Upper lobe of left lung (tissue), 6 donors: ENCODE data around the gene PPP1R9A. TPM values are rescaled to one million over a fixed set of nuclear protein-coding genes. Genes with fewer than 3 reads are reported as not detected.

ENCODE experiments used
- ATAC-seq, 2 donors: fragments of 200-7000 bp; cut with Tn5 transposase; one replicate each; pipeline ENCODE4 v1.9.1; 2022; ENCODE audit warnings: mild to moderate bottlenecking in 2 of 2, moderate library complexity in 2 of 2; ENCODE audit not compliant: low FRiP score in 2 of 2
- DNase-seq, 2 donors: peaks; one replicate each; pipeline ENCODE4 v3.0.0-alpha.2; 2019 to 2020
- H3K27ac ChIP-seq, 4 donors: fragments of 200-600 bp; sonication (generic); one replicate each; pipeline ENCODE4 v1.5.1; 2016 to 2019
- H3K27me3 ChIP-seq, 4 donors: fragments of 200-600 bp; sonication (generic); one replicate each; pipeline ENCODE4 v1.5.1; 2017 to 2019
- H3K36me3 ChIP-seq, 4 donors: fragments of 200-600 bp; sonication (generic); one replicate each; pipeline ENCODE4 v1.5.1; 2016 to 2019
- H3K4me1 ChIP-seq, 4 donors: fragments of 200-600 bp; sonication (generic); one replicate each; pipeline ENCODE4 v1.5.1; 2018 to 2019
- H3K4me3 ChIP-seq, 4 donors: fragments of 200-600 bp; sonication (generic); one replicate each; pipeline ENCODE4 v1.5.1; 2017 to 2019; ENCODE audit warnings: mild to moderate bottlenecking in 2 of 4, moderate library complexity in 1 of 4
- H3K9me3 ChIP-seq, 4 donors: fragments of 200-600 bp; sonication (generic); one replicate each; pipeline ENCODE4 v1.5.1; 2018 to 2019
- EP300 ChIP-seq, 4 donors: sonication (generic); formaldehyde crosslinking; IDR thresholded peaks; one replicate each; pipeline ENCODE4 v1.5.1; 2017; ENCODE audit warnings: antibody characterized with exemption in 4 of 4, control low read depth in 2 of 4
- POLR2A ChIP-seq, 4 donors: fragments of 450-650 bp; IDR thresholded peaks; one replicate each; pipeline ENCODE4 v1.5.1; 2016 to 2017; ENCODE audit warnings: antibody characterized with exemption in 4 of 4, mild to moderate bottlenecking in 2 of 4
- POLR2AphosphoS5 ChIP-seq, 2 donors: sonication (generic); formaldehyde crosslinking; IDR thresholded peaks; one replicate each; pipeline ENCODE4 v1.5.1; 2017; ENCODE audit warnings: antibody characterized with exemption in 2 of 2
- WGBS, 2 donors: methylation state at CpG; one replicate each; pipeline ENCODE4 v1.1.5; 2017 to 2018; 5-methylcytosine and 5-hydroxymethylcytosine counted together
- total RNA-seq, 6 donors: library from RNA; depleted of rRNA in 4 of 6; stranded (reverse); fragments of >200 nt in 4 of 6; gene quantifications; one replicate each; pipeline versions ENCODE4 v1.1.0 to v1.2.1, GENCODE V29; 2016 to 2021
- TF ChIP-seq, protein P1 (sequence below), 6 experiments: fragments of 450-650 bp in 4 of 6; fragments of 200-600 bp in 2 of 6; sonication (generic) in 2 of 6; IDR thresholded peaks; one replicate each; pipeline ENCODE4 v1.5.1; 2016 to 2019; ENCODE audit warnings: antibody characterized with exemption in 6 of 6
- donor health status: DM: no; HTN: no; CAD: no; lungs with moderate emphysema.
- donor health status: DM: no; HTN: yes; CAD: no; lungs with severe emphysema.

The PPP1R9A gene
- total RNA-seq, 6 donors from 2014 or later: 16.9 to 41.9 (median 26.2) TPM

DNA sequence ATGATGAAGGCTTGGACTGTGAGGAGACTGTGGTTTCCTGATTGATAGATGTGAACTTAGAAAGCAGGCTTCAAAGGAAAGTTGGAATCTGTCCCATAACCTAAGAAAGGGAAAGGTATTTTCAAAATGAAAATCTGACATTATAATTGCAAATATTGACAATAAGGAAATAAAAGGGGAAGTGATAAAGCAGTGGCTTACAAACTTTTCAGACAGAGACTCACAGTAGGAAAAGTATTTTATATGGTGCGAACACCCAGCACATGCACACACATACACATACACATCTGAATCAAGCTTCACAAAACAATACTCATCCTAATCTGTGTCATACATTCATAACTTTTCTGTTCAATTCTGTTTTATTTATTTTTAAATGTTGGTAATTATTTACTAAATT is 412.2 kb downstream of the PPP1R9A start:
- no peak for ATAC-seq
- no peaks in the 10 kb centered on the region for H3K36me3 ChIP-seq
- H3K4me3 ChIP-seq: no peak overlapping the region
- no peaks in the 10 kb centered on the region for H3K9me3 ChIP-seq
- no peaks in the 10 kb centered on the region for H3K4me1 ChIP-seq
- H3K27ac ChIP-seq: no peak overlapping the region
- TF ChIP-seq, protein P1, sequence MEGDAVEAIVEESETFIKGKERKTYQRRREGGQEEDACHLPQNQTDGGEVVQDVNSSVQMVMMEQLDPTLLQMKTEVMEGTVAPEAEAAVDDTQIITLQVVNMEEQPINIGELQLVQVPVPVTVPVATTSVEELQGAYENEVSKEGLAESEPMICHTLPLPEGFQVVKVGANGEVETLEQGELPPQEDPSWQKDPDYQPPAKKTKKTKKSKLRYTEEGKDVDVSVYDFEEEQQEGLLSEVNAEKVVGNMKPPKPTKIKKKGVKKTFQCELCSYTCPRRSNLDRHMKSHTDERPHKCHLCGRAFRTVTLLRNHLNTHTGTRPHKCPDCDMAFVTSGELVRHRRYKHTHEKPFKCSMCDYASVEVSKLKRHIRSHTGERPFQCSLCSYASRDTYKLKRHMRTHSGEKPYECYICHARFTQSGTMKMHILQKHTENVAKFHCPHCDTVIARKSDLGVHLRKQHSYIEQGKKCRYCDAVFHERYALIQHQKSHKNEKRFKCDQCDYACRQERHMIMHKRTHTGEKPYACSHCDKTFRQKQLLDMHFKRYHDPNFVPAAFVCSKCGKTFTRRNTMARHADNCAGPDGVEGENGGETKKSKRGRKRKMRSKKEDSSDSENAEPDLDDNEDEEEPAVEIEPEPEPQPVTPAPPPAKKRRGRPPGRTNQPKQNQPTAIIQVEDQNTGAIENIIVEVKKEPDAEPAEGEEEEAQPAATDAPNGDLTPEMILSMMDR (IDR thresholded peaks at IDR 0.05): no peak
- no peak for TF ChIP-seq POLR2AphosphoS5 (IDR thresholded peaks at IDR 0.05)
- no peak for TF ChIP-seq POLR2A (IDR thresholded peaks at IDR 0.05)
- TF ChIP-seq EP300 (IDR thresholded peaks at IDR 0.05): no peak
- DNase-seq: no peak
- H3K27me3 ChIP-seq: no peaks in the 10 kb centered on the region
- WGBS, 2 donors: 89 to 95% methylated on average over 1 of the region's 1 CpG

DNA sequence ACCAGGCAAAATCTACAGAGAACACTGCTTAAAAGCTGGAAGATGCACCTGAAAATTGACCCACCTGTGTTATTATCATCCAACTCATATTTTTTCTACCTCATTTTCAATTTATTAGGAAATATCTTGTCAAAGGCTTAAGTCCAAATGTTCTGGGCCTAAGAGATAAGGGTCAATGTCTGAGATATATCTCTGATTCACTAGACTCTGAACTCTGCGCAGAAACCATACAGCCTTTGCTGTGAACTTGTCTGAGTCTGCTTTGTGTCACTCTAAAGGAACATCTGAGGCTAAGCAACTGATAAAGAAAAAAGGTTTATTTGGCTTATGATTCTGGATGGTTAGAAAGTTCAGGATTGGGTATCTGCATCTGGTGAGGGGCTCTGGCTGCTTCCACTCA is 413.3 kb downstream of the PPP1R9A start:
- TF ChIP-seq POLR2A (IDR thresholded peaks at IDR 0.05): no peak
- no peaks in the 10 kb centered on the region for H3K27me3 ChIP-seq
- ATAC-seq (no peak), DNase-seq (no peak)
- WGBS, 2 donors: 100% methylated on average over 1 of the region's 1 CpG
- H3K9me3 ChIP-seq: no peaks in the 10 kb centered on the region
- H3K4me3 ChIP-seq: no peak overlapping the region
- no peaks in the 10 kb centered on the region for H3K36me3 ChIP-seq
- H3K27ac ChIP-seq: no peak overlapping the region
- no peaks in the 10 kb centered on the region for H3K4me1 ChIP-seq

DNA sequence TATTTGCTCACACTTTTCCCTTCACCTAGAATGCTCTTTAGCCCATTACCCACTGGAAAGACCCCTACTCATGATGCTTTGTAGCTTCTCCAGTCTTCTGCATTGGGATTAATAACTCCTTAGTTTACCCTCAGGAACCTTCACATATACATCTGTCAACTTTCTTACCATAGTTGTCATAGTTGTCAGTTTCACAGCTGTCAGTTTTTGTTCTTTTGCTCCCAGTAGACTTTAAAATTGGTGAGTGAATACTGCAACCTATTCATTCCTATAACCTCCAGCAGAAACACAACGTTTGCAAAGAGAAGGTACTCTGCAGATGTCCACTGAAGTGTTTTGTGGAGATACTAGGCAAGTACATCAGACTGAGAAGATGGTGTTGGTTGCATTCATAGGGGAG is 414.3 kb downstream of the PPP1R9A start:
- Histone ChIP-seq H3K4me1 (no peaks in the 10 kb centered on the region), H3K9me3 (no peaks in the 10 kb centered on the region), H3K27ac (no peak overlapping the region), H3K36me3 (no peaks in the 10 kb centered on the region), H3K4me3 (no peak overlapping the region), H3K27me3 (no peaks in the 10 kb centered on the region)
- 58 to 88% methylated on average over 1 of the region's 1 CpG for WGBS, 2 donors
- TF ChIP-seq POLR2A (IDR thresholded peaks at IDR 0.05) (no peak), POLR2AphosphoS5 (IDR thresholded peaks at IDR 0.05) (no peak), EP300 (IDR thresholded peaks at IDR 0.05) (no peak)
- TF ChIP-seq, protein P1 (IDR thresholded peaks at IDR 0.05): no peak
- ATAC-seq (no peak), DNase-seq (no peak)

DNA sequence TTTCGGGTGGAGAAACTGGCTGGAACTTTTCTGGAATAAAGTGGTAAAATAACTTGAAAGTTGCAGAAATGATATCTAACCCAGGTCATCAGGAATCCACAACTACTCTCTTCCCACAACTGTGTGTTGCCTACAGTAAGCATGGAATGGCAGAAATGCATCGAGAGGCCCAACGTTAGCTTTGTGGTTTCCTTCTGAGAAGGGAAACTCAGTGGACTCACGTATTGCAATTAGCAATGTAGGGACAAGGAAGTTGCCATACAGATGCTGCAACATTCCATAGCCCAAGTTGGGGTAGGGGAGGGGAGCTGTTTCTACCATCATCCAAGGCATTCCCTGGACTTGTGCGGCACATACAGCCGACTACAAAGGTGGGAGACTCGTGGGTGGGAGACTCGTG is 415.0 kb downstream of the PPP1R9A start:
- Histone ChIP-seq H3K9me3 (no peaks in the 10 kb centered on the region), H3K36me3 (no peaks in the 10 kb centered on the region), H3K27ac (no peak overlapping the region), H3K4me3 (no peak overlapping the region), H3K4me1 (no peaks in the 10 kb centered on the region), H3K27me3 (no peaks in the 10 kb centered on the region)
- DNase-seq: no peak
- no peak for ATAC-seq
- 78 to 85% methylated on average over 8 of the region's 8 CpGs for WGBS, 2 donors
- TF ChIP-seq, protein P1 (IDR thresholded peaks at IDR 0.05): no peak
- TF ChIP-seq EP300 (IDR thresholded peaks at IDR 0.05) (no peak), POLR2A (IDR thresholded peaks at IDR 0.05) (no peak), POLR2AphosphoS5 (IDR thresholded peaks at IDR 0.05) (no peak)

DNA sequence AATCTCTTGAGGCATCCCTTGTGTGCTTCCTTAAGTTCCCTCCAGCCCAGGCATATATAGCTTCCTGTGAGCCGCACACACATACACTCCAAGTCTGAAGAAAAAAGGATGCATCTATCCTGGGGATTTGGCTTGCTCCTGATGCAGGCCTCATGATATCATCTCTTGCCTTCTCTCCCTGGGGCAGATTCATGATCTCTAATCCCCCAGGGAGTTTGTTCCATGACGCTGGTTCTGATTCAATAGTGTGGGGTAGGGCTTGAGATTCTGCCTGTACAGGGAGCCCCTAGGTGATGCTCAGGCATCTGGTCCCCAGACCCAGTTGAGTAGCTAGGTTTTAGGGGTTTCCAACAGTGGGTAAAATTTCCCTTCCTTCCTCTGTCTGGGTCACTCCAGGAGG is 415.5 kb downstream of the PPP1R9A start:
- no peaks in the 10 kb centered on the region for H3K9me3 ChIP-seq
- WGBS, 2 donors: 58 to 75% methylated on average over 2 of the region's 2 CpGs

More for the DNA sequence above, 415.5 kb downstream of the PPP1R9A start:
- H3K4me1 ChIP-seq: no peaks in the 10 kb centered on the region
- DNase-seq (no peak), ATAC-seq (no peak)
- TF ChIP-seq POLR2A (IDR thresholded peaks at IDR 0.05) (no peak), EP300 (IDR thresholded peaks at IDR 0.05) (no peak), POLR2AphosphoS5 (IDR thresholded peaks at IDR 0.05) (no peak)
- TF ChIP-seq, protein P1 (IDR thresholded peaks at IDR 0.05): no peak
- no peak overlapping the region for H3K4me3 ChIP-seq
- H3K27ac ChIP-seq: no peak overlapping the region
- H3K27me3 ChIP-seq: no peaks in the 10 kb centered on the region
- no peaks in the 10 kb centered on the region for H3K36me3 ChIP-seq
